K562 (cell line): ENCODE results near the gene ARID3B. TPM values are rescaled to one million over a fixed set of nuclear protein-coding genes. Genes with fewer than 3 reads are reported as not detected.
A peak's percentile ranks its signal among the peaks of the same experiment; 100 is the strongest.

Experiments used
- CC2D1A ChIP-seq: fragments of 450-650 bp; IDR thresholded peaks from 2 replicates; pipeline ENCODE4 v1.6.1; 2017; ENCODE audit warnings: mild to moderate bottlenecking
- CXXC5 ChIP-seq: fragments of 250-450 bp; sonication (Bioruptor Pico); IDR thresholded peaks from 2 replicates; pipeline ENCODE4 v1.8.0; 2022; ENCODE audit warnings: inconsistent platforms, mild to moderate bottlenecking, moderate library complexity
- ETS2 ChIP-seq: IDR thresholded peaks from 2 replicates; pipeline ENCODE4 v1.6.1; 2016; ENCODE audit warnings: borderline replicate concordance, missing genetic modification characterization, mild to moderate bottlenecking, moderate library complexity, missing compliant biosample characterization; ENCODE audit not compliant: poor library complexity, severe bottlenecking
- HLTF ChIP-seq: fragments of 450-650 bp; IDR thresholded peaks from 2 replicates; pipeline ENCODE4 v1.6.1; 2016
- HMGXB4 ChIP-seq: sonication (generic); formaldehyde crosslinking; IDR thresholded peaks from 2 replicates; pipeline ENCODE4 v1.8.1; 2023; ENCODE audit warnings: mild to moderate bottlenecking, missing genetic modification reagents
- MCM2 ChIP-seq: fragments of 450-650 bp; IDR thresholded peaks from 2 replicates; pipeline ENCODE4 v1.6.1; 2017; ENCODE audit warnings: low read depth, mild to moderate bottlenecking
- MIER1 ChIP-seq: fragments of 450-650 bp; IDR thresholded peaks from 2 replicates; pipeline ENCODE4 v1.6.1; 2016; ENCODE audit warnings: antibody characterized with exemption, mild to moderate bottlenecking, low read depth
- MNT ChIP-seq, 2 experiments: fragments of 450-650 bp; conservative IDR thresholded peaks; 2 replicates each; pipeline ENCODE4 v1.6.1; 2017; ENCODE audit warnings: mild to moderate bottlenecking in 2 of 2, moderate library complexity in 2 of 2
- MTA2 ChIP-seq: fragments of 450-650 bp; IDR thresholded peaks from 2 replicates; pipeline ENCODE4 v1.6.1; 2016; ENCODE audit warnings: low read depth
- MYBL2 ChIP-seq, 2 experiments: fragments of 450-650 bp in 1 of 2; sonication (generic) in 1 of 2; formaldehyde crosslinking in 1 of 2; IDR thresholded peaks; 2 replicates each; pipeline versions ENCODE4 v1.6.1 to v1.8.1; 2017 to 2022; ENCODE audit warnings: borderline replicate concordance in 1 of 2, inconsistent platforms in 1 of 2, low read depth in 1 of 2, mild to moderate bottlenecking in 1 of 2, missing genetic modification reagents in 1 of 2, moderate library complexity in 1 of 2
- PHB ChIP-seq: fragments of 250-450 bp; sonication (Bioruptor Pico); IDR thresholded peaks from 2 replicates; pipeline ENCODE4 v1.5.0; 2021
- POLR2B ChIP-seq: fragments of 450-650 bp; IDR thresholded peaks from 2 replicates; pipeline ENCODE4 v1.6.1; 2018; ENCODE audit warnings: low read depth; ENCODE audit not compliant: partially characterized antibody
- RBBP5 ChIP-seq: fragments of 200-600 bp; sonication (generic); IDR thresholded peaks from 2 replicates; pipeline ENCODE4 v1.6.1; 2012; ENCODE audit warnings: borderline replicate concordance, mild to moderate bottlenecking, low read length, control low read depth, inconsistent platforms; ENCODE audit not compliant: insufficient read depth, poor library complexity, severe bottlenecking
- RBM25 ChIP-seq: fragments of 200-400 bp; formaldehyde crosslinking; IDR thresholded peaks from 2 replicates; pipeline ENCODE4 v1.6.1; 2018; ENCODE audit warnings: low read length, low read depth, moderate library complexity; ENCODE audit not compliant: severe bottlenecking
- RFX1 ChIP-seq: fragments of 450-650 bp; IDR thresholded peaks from 2 replicates; pipeline ENCODE4 v1.6.1; 2016; ENCODE audit warnings: mild to moderate bottlenecking, moderate library complexity
- SUPT5H ChIP-seq: fragments of 450-650 bp; IDR thresholded peaks from 2 replicates; pipeline ENCODE4 v1.6.1; 2016
- ZNF277 ChIP-seq: fragments of 250-450 bp; sonication (Bioruptor Pico); IDR thresholded peaks from 2 replicates; pipeline ENCODE4 v1.8.0; 2022; ENCODE audit warnings: inconsistent platforms, mild to moderate bottlenecking, moderate library complexity, borderline replicate concordance
- ZNF512 ChIP-seq: IDR thresholded peaks from 2 replicates; pipeline ENCODE4 v1.6.1; 2016; ENCODE audit warnings: missing genetic modification characterization, missing compliant biosample characterization
- ZNF655 ChIP-seq: fragments of 250-450 bp; sonication (Bioruptor Pico); IDR thresholded peaks from 2 replicates; pipeline ENCODE4 v1.5.0; 2021
- ZNF75A ChIP-seq: fragments of 450-650 bp; formaldehyde crosslinking; IDR thresholded peaks from 2 replicates; pipeline ENCODE4 v1.4.0; 2020; ENCODE audit warnings: mild to moderate bottlenecking
- polyA plus RNA-seq, 8 experiments: library from polyadenylated mRNA; depleted of rRNA in 4 of 8; stranded (reverse) in 5 of 8; unstranded in 3 of 8; fragments of >200 nt; fragmentation: Nextera tagmentation in 2 of 8; fragmentation: Illumina TruSeq in 1 of 8; extraction: Ambion mirVana in 2 of 8; extraction: Trizol in 1 of 8; gene quantifications; 2 replicates each; pipeline versions ENCODE4 v1.2.1 to v1.2.3, GENCODE V29; 2011 to 2014; ENCODE audit warnings: inconsistent platforms in 1 of 8, missing spikeins in 1 of 8
- total RNA-seq, 7 experiments: library from RNA; depleted of rRNA in 6 of 7; stranded (reverse); fragments of >200 nt in 6 of 7; fragmentation: Illumina TruSeq in 2 of 7; extraction: Trizol in 2 of 7; gene quantifications; 2 replicates each; pipeline versions ENCODE4 v1.2.1 to v1.2.3, GENCODE V29; 2011 to 2021; ENCODE audit warnings: low replicate concordance in 1 of 7

Gene ARID3B
- total and polyA plus RNA-seq, 9 of the 15 experiments (the other 6 are each of a cell fraction or from before 2014, with no cell fraction given): 0.32 to 15.1 (median 7.1) TPM

GRCh38 chr15:74598126-74598842 is 57.3 kb downstream of the ARID3B start (continued):
- TF ChIP-seq CC2D1A (no peak), CXXC5 (CRISPR knock-in tag) (peak; percentile 49; the same call in 1 of the 2 replicates), RBM25 (peak; percentile 92), PHB (CRISPR knock-in tag) (0 out of 2 replicates have a peak, but pooled peaks have one; percentile 50), ZNF655 (no peak), RFX1 (no peak), MNT (conservative IDR thresholded peaks at IDR 0.05) (peak in 1 of 2 experiments; percentile 52; a peak in 3 of 4 replicates), MCM2 (no peak), RBBP5 (peak; percentile 74), MTA2 (peak; percentile 44; the same call in 1 of the 2 replicates), MIER1 (peak; percentile 66; the same call in 1 of the 2 replicates), HMGXB4 (peak; percentile 76; the same call in 1 of the 2 replicates), MYBL2 (IDR thresholded peaks at IDR 0.05; ENCODE audit: low read depth) (no peak), MYBL2 (CRISPR knock-in tag; IDR thresholded peaks at IDR 0.05; ENCODE audit: borderline replicate concordance) (no peak), ETS2 (tag) (no peak), ZNF277 (CRISPR knock-in tag) (no peak), HLTF (0 out of 2 replicates have a peak, but pooled peaks have one; percentile 57), POLR2B (peak; percentile 96), ZNF75A (CRISPR knock-in tag) (no peak), ZNF512 (tag) (no peak), SUPT5H (peak; percentile 96)
